Measurements from ENCODE around the gene WDR59.
"Not testable (repeated sequence)": the region's sequence is repeated elsewhere in the genome, so short reads cannot be mapped to it uniquely, and the experiment has no call there.

The WDR59 gene

GRCh38 chr16:75012380-75013081, 27.6 kb upstream of the WDR59 start:
- peak; percentile 70 for DNase-seq (ENCODE audit: low spot score)

GRCh38 chr16:75011634-75012307, 26.8 kb upstream of the WDR59 start:
- DNase-seq (ENCODE audit: low spot score): peak; percentile 70

GRCh38 chr16:75010427-75010826, 25.5 kb upstream of the WDR59 start:
- no peak for DNase-seq (ENCODE audit: low spot score)

GRCh38 chr16:75007443-75007842, 22.5 kb upstream of the WDR59 start:
- no peak for DNase-seq (ENCODE audit: low spot score)

- no peak for DNase-seq (ENCODE audit: low spot score)
Measured at GRCh38 chr16:75005697-75006096, 20.8 kb upstream of the WDR59 start.

- DNase-seq (ENCODE audit: low spot score): no peak
Measured at GRCh38 chr16:75004460-75004859, 19.5 kb upstream of the WDR59 start.

- DNase-seq (ENCODE audit: low spot score): no peak
Measured at GRCh38 chr16:75003931-75004330, 19.0 kb upstream of the WDR59 start.

GRCh38 chr16:75002474-75002873, 17.6 kb upstream of the WDR59 start:
- no peak for DNase-seq (ENCODE audit: low spot score)

GRCh38 chr16:75000481-75001081, 15.7 kb upstream of the WDR59 start:
- DNase-seq (ENCODE audit: low spot score): no peak

GRCh38 chr16:74999609-75000480, 14.9 kb upstream of the WDR59 start:
- no peak for DNase-seq (ENCODE audit: low spot score)

- no peak for DNase-seq (ENCODE audit: low spot score)
Measured at GRCh38 chr16:74999219-74999608, 14.3 kb upstream of the WDR59 start.

- DNase-seq (ENCODE audit: low spot score): peak; percentile 71
Measured at GRCh38 chr16:74998481-74999218, 13.7 kb upstream of the WDR59 start, which contains the start of gene ZNRF1. Gene ZNRF1, plus strand, starts transcription at chr16:74999024. Its CDS starts 648 bp downstream, at chr16:74999672.

GRCh38 chr16:74997042-74997491, 12.1 kb upstream of the WDR59 start:
- no peak for DNase-seq (ENCODE audit: low spot score)

- DNase-seq (ENCODE audit: low spot score): no peak
Measured at GRCh38 chr16:74995986-74996385, 11.1 kb upstream of the WDR59 start.

GRCh38 chr16:74991593-74992403, 6.9 kb upstream of the WDR59 start:
- DNase-seq (ENCODE audit: low spot score): no peak

- no peak for DNase-seq (ENCODE audit: low spot score)
Measured at GRCh38 chr16:74991268-74991592, 6.3 kb upstream of the WDR59 start.

- no peak for DNase-seq (ENCODE audit: low spot score)
Measured at GRCh38 chr16:74990832-74991231, 5.9 kb upstream of the WDR59 start.

- not testable (repeated sequence) for DNase-seq (ENCODE audit: low spot score)
Measured at GRCh38 chr16:74989864-74990263, 4.9 kb upstream of the WDR59 start.

- DNase-seq (ENCODE audit: low spot score): no peak
Measured at GRCh38 chr16:74987027-74987681, 2.2 kb upstream of the WDR59 start.

- DNase-seq (ENCODE audit: low spot score): peak; percentile 7
Measured at GRCh38 chr16:74984194-74984528, 762 bp downstream of the WDR59 start.

All from kidney capillary endothelial cell (primary cell).